ENCODE data around the gene MRPL32. TPM values are rescaled to one million over a fixed set of nuclear protein-coding genes. Genes with fewer than 3 reads are reported as not detected.

Gene MRPL32
- total and polyA plus RNA-seq, 9 donors: 38.8 to 75.0 (median 49.0) TPM

DNA sequence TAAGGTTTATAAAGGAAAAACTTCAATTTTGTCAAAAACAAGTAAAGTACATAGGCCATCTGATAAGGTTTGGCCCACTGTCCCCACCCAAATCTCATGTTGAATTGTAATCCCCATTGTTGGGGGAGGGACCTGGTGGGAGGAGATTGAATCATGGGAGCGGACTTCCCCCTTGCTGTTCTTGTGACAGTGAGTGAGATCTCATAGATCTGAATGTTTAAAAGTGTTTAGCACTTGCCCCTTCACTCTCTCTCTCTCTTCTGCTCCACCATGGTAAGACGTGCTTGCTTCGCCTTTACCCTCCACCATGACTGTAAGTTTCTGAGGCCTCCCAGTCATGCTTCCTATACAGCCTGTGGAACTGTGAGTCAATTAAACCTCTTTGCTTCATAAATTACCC, 18.2 kb downstream of the MRPL32 start:
- WGBS, 3 donors: 59 to 87% (median 63%) methylated on average over 3 of the region's 3 CpGs
- H3K4me1 ChIP-seq (ENCODE audit: insufficient read depth): no peaks in the 10 kb centered on the region
- TF ChIP-seq POLR2A (IDR thresholded peaks at IDR 0.05) (no peak), EP300 (IDR thresholded peaks at IDR 0.05) (no peak)
- TF ChIP-seq, protein P1, sequence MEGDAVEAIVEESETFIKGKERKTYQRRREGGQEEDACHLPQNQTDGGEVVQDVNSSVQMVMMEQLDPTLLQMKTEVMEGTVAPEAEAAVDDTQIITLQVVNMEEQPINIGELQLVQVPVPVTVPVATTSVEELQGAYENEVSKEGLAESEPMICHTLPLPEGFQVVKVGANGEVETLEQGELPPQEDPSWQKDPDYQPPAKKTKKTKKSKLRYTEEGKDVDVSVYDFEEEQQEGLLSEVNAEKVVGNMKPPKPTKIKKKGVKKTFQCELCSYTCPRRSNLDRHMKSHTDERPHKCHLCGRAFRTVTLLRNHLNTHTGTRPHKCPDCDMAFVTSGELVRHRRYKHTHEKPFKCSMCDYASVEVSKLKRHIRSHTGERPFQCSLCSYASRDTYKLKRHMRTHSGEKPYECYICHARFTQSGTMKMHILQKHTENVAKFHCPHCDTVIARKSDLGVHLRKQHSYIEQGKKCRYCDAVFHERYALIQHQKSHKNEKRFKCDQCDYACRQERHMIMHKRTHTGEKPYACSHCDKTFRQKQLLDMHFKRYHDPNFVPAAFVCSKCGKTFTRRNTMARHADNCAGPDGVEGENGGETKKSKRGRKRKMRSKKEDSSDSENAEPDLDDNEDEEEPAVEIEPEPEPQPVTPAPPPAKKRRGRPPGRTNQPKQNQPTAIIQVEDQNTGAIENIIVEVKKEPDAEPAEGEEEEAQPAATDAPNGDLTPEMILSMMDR (IDR thresholded peaks at IDR 0.05): no peak
- H3K9me3 ChIP-seq: no peaks in the 10 kb centered on the region
- no peaks in the 10 kb centered on the region for H3K36me3 ChIP-seq
- H3K27ac ChIP-seq: no peak overlapping the region
- no peaks in the 10 kb centered on the region for H3K27me3 ChIP-seq
- DNase-seq: no peak
- no peak overlapping the region for H3K4me3 ChIP-seq
- intact Hi-C loops (cut with DNase I): no loop called here

DNA sequence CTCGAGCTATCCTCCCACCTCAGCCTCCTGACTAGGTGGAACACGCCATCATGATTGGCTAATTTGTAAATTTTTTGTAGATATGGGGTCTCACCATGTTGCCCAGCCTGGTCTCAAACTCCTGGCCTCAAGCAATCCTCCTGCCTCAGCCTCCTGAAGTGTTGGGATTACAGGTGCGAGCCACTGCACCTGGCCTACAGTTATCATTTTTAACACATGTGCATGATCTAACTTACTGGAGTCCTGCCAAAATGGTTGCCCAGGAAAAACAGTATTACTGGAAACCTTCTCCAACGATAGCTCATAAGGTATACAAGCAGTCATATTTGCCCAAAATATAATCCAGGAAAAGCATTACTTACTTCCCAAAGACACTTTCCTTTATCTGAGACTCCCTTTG, 20.2 kb downstream of the MRPL32 start:
- no peak for TF ChIP-seq EP300 (IDR thresholded peaks at IDR 0.05)
- TF ChIP-seq, protein P1 (IDR thresholded peaks at IDR 0.05): no peak
- no peaks in the 10 kb centered on the region for H3K4me1 ChIP-seq (ENCODE audit: insufficient read depth)
- H3K9me3 ChIP-seq: no peaks in the 10 kb centered on the region
- no peak overlapping the region for H3K27ac ChIP-seq
- no peaks in the 10 kb centered on the region for H3K36me3 ChIP-seq
- 81 to 84% (median 82%) methylated on average over 4 of the region's 4 CpGs for WGBS, 3 donors
- intact Hi-C loops (cut with DNase I): no loop called here
- H3K27me3 ChIP-seq: no peaks in the 10 kb centered on the region
- no peak overlapping the region for H3K4me3 ChIP-seq
- DNase-seq: no peak

DNA sequence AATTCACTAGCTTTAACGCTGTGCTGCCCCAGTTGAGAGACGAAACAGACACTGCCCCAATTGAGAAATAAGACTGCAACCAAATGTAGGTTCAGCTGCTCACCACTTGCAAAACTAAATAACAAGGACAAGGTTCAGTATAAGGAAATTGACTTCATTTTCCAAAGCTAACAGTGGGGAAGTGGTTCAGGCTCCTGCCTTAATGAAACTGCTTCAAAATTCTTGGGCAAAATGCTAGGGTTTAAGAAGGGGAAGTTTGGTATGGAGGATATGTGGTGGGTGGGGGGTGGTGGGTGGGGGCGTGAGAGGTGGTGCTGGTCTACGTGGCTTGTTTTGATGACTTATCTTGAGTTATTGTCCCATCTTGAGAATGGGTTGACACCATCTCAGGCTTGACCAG, 21.8 kb downstream of the MRPL32 start:
- no peak for DNase-seq
- 92 to 95% (median 94%) methylated on average over 4 of the region's 4 CpGs for WGBS, 3 donors
- Histone ChIP-seq H3K27ac (no peak overlapping the region), H3K4me1 (ENCODE audit: insufficient read depth) (no peaks in the 10 kb centered on the region), H3K27me3 (no peaks in the 10 kb centered on the region), H3K4me3 (no peak overlapping the region), H3K9me3 (no peaks in the 10 kb centered on the region), H3K36me3 (no peaks in the 10 kb centered on the region)
- TF ChIP-seq EP300 (IDR thresholded peaks at IDR 0.05) (no peak), POLR2A (IDR thresholded peaks at IDR 0.05) (no peak)
- TF ChIP-seq, protein P1 (IDR thresholded peaks at IDR 0.05): no peak
- intact Hi-C loops (cut with DNase I): no loop called here

DNA sequence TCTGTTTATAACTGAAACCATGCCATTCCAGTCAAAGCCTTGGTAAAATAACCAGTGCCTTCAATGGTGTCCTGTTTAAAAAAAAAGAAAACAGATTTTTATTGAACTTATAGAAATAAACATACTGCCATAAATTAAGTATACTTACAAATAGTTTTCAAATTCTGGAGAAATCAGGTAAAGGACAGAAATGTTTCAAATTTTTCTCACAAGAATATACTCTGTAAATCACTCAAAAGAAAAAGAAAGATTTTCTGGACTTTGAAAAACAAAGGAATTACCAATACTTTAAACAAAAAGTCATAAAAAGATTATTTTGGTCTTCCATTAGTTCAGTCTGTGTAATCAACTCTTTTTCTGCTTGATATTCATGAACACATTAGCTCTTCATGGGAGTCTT, 23.9 kb downstream of the MRPL32 start:
- no peaks in the 10 kb centered on the region for H3K4me1 ChIP-seq (ENCODE audit: insufficient read depth)
- no peaks in the 10 kb centered on the region for H3K36me3 ChIP-seq
- H3K4me3 ChIP-seq: no peak overlapping the region
- no peaks in the 10 kb centered on the region for H3K9me3 ChIP-seq
- intact Hi-C loops (cut with DNase I): no loop called here
- DNase-seq: no peak
- TF ChIP-seq POLR2A (IDR thresholded peaks at IDR 0.05): no peak
- TF ChIP-seq, protein P1 (IDR thresholded peaks at IDR 0.05): no peak
- H3K27me3 ChIP-seq: no peaks in the 10 kb centered on the region
- H3K27ac ChIP-seq: no peak overlapping the region

DNA sequence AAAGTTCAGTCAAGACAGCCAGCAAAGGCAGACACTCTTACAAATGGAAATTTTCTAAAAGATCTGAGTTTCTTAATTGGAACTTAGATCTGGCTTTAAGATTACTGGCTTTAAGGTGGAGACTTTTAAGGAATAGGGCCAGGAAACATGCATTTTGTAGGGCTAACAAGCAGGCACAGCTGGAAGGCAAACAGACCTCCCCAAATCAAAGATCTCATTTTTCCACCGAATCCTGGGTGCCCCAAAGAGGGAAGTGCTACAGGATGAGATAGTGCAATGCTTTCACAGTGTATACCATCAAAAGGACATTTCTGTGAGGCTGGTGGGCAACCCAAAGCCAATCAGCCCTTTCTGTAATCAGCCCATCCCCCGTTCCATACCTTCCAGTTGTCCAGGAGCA, 27.4 kb downstream of the MRPL32 start:
- WGBS, 3 donors: 90 to 97% (median 95%) methylated on average over 2 of the region's 2 CpGs
- intact Hi-C loops (cut with DNase I): no loop called here
- H3K9me3 ChIP-seq: no peaks in the 10 kb centered on the region

More for the DNA sequence above, 27.4 kb downstream of the MRPL32 start:
- H3K4me3 ChIP-seq: no peak overlapping the region
- no peaks in the 10 kb centered on the region for H3K36me3 ChIP-seq
- no peaks in the 10 kb centered on the region for H3K27me3 ChIP-seq
- H3K4me1 ChIP-seq (ENCODE audit: insufficient read depth): no peaks in the 10 kb centered on the region
- no peak for DNase-seq
- TF ChIP-seq POLR2A (IDR thresholded peaks at IDR 0.05) (no peak), EP300 (IDR thresholded peaks at IDR 0.05) (no peak)
- TF ChIP-seq, protein P1 (IDR thresholded peaks at IDR 0.05): no peak
- H3K27ac ChIP-seq: no peak overlapping the region

Data from ovary (tissue), 9 donors.